H1 (cell line): ENCODE measurements around the gene FLRT2. TPM values are rescaled to one million over a fixed set of nuclear protein-coding genes. Genes with fewer than 3 reads are reported as not detected.

Experiments
- polyA plus RNA-seq, 7 experiments: library from polyadenylated mRNA; depleted of rRNA in 3 of 7; stranded (reverse) in 5 of 7; unstranded in 2 of 7; fragments of >200 nt in 5 of 7; fragments of 200-250 nt in 2 of 7; gene quantifications; 1 replicate in 5 of 7; 2 replicates in 1 of 7; 4 replicates in 1 of 7; pipeline versions ENCODE4 v1.2.1 to v1.2.3, GENCODE V29; 2011 to 2013; ENCODE audit warnings: missing spikeins in 2 of 7, mixed read lengths in 2 of 7
- total RNA-seq: library from RNA; stranded (reverse); fragmentation: NEBNext Ultra II Directional; extraction: Animal tissue kit (Norgen Biotek cat#: 25700); gene quantifications from 2 replicates; pipeline ENCODE4 v1.2.1, GENCODE V29; 2021
- TF ChIP-seq, protein P1 (sequence below): IDR thresholded peaks from 2 replicates; pipeline ENCODE4 v1.6.1; 2012; ENCODE audit warnings: low read length, inconsistent platforms

Gene FLRT2
- total and polyA plus RNA-seq, 2 of the 8 experiments (the other 6 are each of a cell fraction or from before 2014, with no cell fraction given): 2.4 to 6.9 TPM

DNA sequence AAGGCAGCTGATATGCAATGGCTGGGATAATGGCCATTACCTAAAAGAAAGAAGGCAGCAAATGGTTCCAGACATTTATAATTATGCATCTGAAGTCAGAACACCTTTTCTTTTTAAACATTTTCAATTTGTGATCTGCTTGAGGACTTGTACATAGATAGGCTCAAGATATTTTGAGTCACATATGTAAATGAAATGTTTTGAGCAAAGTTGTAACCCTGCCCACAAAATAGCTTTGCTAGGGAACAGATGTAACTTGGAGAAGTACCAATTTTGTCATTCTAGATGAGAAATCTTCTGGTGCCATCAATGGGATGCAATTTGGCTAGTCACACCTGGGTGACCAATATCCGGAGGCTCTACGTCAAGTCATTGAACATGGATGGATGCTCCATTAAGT is 123.1 kb downstream of the FLRT2 start (continued):
- TF ChIP-seq, protein P1, sequence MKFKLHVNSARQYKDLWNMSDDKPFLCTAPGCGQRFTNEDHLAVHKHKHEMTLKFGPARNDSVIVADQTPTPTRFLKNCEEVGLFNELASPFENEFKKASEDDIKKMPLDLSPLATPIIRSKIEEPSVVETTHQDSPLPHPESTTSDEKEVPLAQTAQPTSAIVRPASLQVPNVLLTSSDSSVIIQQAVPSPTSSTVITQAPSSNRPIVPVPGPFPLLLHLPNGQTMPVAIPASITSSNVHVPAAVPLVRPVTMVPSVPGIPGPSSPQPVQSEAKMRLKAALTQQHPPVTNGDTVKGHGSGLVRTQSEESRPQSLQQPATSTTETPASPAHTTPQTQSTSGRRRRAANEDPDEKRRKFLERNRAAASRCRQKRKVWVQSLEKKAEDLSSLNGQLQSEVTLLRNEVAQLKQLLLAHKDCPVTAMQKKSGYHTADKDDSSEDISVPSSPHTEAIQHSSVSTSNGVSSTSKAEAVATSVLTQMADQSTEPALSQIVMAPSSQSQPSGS: no peak
